CD4-positive, alpha-beta T cell treated with Interleukin-4 for 1 hour (primary cell): ENCODE results near the gene KIF20A.
"Not testable (repeated sequence)": the region's sequence is repeated elsewhere in the genome, so short reads cannot be mapped to it uniquely, and the experiment has no call there.

Source experiments
- DNase-seq, 2 donors: peaks; one replicate each; pipeline ENCODE4 v3.0.0-alpha.2; 2020 to 2022

The KIF20A gene

GRCh38 chr5:138188626-138189025 lies 9.7 kb downstream of the KIF20A start:
- DNase-seq, result no peak

DNA sequence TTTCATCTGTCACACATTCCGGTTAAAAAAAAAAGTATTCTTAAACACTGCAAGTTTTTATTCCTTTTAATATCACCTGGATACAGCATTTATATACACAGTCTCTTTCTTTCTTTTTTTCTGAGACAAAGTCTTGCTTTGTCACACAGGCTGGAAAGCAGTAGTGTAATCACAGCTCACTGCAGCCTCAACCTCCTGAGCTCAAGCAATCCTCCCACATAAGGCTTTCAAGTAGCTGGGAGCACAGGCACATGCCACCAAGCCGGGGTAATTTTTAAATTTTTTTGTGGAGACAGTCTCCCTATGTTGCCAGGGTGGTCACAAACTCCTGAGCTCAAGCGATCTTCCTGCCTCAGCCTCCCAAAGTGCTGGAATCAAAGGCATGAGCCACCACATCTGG lies 13.9 kb downstream of the KIF20A start:
- DNase-seq, result no peak

DNA sequence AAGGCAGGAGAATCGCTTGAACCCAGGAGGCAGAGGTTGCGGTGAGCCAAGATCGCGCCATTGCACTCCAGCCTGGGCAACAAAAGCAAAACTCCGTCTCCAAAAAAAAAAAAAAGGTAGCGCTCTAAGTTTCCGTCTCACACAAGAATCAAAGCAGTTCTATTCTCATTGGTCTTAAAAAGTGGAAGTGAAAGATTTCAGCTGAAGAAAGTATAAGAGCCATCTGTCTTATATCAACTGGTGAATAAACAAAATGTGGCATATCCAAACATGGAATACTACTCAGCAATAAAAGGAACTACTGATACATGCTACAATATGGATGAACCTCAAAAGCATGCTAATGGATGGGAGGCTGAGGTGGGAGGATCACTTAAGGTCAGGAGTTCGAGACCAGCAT lies 14.9 kb downstream of the KIF20A start:
- not testable (repeated sequence) for DNase-seq

- DNase-seq, result no peak
Measured at GRCh38 chr5:138210985-138211384, 32.1 kb downstream of the KIF20A start.

DNA sequence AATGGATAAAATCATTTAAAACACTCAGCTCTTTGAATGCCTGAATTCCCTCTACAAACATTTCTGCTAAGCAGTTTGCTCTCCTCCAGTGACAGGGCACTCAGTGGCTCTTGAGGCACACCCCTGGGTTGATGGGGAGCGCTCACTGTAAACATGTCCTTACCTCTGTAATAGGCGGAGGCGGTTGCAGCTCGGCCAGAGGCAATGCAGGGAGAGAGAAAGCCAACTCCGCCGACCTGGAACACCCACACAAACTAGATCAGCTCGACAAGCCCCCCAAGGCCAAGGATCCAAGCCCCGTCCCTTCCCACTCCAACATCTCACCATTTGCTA lies 33.9 kb downstream of the KIF20A start:
- no peak for DNase-seq

DNA sequence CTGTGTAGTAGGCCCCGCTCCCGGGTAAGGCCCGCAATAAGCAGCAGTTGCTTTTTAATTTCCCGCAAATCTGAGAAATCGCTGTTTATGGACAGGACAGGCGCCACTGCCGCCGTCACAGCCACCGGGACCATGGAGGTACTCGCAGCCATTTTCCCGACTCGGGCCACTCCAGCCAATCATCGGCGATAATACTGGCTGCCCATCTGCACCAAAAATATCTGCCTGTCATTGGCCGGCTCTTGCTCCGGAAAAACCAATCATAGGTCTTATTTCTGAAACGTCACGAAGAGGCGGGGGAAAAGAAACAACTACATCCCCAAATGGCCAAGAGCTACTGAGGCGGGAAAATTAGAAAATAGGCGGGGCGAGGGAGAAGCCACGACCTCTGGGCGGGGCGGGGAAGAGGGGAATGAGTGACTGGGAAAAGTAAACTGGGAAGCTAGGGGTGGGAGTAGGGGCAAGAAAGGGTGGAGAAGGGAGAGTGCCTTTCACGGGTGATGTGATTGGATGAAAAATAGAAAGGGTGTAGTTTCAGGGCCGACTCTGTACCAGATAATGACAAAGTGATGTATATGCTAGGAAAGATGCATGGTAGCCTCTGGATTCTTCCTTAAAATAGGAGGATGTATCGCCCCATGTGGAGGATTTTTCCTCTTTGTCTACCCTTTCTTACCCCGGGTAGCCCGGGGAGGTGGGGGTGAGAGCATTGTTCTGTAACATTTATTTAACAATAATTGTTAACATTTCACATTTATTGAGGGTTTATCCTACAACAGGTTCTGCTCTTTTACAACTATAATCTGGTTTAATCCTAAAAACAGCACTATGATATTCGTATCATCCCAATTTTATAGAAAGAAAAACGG lies 34.5 kb downstream of the KIF20A start, which contains the start of gene CDC23:
CDC23 (minus strand) TSS at position 163 of the 869 bp plus-strand sequence; CDS start at position 152, 11 bp downstream.
- DNase-seq, result peak; percentile 95 to 97

DNA sequence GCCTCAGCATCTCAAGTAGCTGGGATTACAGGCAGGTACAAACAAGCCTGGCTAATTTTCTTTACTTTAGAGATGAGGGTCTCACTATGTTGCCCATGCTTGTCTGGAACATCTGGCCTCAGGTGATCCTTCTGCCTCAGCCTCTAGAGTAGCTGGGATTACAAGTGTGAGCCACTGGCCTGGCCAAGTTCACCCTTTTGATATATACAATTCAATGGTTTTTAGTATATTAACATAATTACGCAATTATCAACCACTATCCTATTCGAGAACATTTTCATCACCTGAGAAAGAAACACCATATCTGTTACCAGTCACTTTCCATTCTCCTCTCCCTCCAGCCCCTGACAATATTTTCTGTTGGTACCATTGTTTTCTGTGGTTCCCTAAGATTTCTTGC lies 37.9 kb downstream of the KIF20A start:
- no peak for DNase-seq

DNA sequence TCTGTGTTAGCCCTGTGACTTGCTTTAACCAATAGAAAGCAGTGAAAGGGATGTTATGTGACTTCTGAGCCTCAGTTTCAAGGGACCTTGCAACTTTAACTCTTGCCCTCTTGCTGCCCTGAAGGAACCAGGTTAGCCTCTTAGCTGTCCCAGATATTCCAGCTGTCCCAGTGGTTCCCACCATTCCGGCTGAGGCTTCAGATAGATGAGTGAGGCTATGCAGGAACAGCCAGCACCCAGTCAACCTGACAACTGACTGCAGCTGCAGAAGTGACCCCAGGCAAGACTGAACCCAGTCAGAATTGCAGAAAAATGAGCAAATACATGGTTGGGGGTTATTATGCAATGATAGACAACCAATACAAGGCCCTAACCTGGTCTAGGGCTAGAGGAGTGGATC lies 44.6 kb downstream of the KIF20A start:
- DNase-seq, result no peak

DNA sequence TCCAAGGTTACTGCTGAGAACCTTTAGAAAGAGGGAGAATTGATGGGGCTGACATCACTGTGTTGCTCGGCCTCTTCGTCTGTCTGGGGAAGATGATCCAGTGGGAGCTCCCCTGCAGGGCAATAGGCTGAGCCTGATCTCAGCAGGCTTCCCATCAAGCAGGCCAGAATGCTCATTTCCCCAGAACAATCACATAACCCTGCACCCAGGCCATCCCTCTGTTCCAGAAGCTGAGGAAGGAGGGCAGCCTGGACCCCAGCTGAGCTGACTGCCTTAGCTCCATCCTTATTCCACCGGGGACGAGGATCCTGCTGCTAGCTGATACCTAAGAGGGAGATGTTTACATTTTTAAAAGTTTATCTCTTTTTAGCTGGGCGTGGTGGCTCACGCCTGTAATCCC lies 45.8 kb downstream of the KIF20A start:
- DNase-seq, result no peak

GRCh38 chr5:138226910-138227309 lies 48.0 kb downstream of the KIF20A start:
- DNase-seq, result no peak

DNA sequence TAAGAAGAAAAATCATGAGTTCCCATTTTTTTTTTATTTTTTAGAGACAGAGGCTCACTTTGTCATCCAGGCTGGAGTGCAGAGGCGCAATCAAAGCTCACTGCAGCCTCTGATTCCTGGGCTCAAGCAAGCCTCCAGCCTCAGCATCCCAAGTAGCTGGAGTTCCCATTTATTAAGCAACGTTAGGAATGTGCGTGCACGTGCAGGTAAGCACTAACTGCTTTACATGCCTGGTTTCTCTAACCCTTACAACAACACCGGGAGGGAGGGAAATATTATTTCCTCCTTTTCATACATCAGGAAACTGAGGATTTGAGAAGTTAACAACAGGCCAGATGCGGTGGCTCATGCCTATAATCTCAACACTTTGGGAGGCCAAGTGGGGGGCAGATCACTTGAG lies 50.5 kb downstream of the KIF20A start:
- DNase-seq, result no peak

GRCh38 chr5:138230261-138230660 lies 51.3 kb downstream of the KIF20A start:
- no peak for DNase-seq

GRCh38 chr5:138230981-138231589 lies 52.2 kb downstream of the KIF20A start:
- DNase-seq, result no peak

DNA sequence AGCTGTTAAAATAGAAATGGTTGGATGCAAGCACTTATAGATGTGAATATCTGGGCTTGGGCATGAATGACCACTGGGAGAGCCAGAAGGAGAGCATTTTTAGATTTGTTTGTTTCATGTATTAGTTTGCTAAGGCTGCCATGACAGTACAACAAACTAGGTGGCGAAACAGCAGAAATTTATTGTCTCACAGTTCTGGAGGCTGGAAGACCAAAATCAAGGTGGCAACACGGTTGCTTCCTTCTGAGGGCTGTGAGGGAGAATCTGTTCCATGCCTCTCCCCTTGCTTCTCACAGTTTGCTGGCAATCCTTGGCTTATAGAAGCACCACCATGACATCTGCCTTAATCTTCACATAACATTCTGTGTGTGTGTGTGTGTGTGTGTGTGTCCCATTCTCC lies 54.4 kb downstream of the KIF20A start:
- DNase-seq, result no peak

DNA sequence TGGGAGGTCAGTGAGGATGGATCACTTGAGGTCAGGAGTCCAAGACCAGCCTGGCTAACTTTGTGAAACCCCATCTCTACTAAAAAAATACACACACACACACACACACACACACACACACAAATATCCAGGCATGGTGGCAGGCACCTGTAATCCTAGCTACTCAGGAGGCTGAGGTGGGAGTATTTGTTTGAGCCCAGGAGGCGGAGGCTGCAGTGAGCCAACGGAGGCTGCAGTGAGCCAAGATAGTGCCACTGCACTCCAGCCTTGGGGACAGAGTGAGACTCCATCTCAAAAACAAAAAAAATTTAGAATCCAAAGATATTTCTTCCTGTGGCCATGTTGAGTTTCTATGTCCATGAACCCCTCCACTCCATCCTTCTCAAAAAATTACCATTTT lies 55.7 kb downstream of the KIF20A start:
- no peak for DNase-seq
